Liver (tissue), 9 donors: Measurements from ENCODE around the gene MYADML2. TPM values are rescaled to one million over a fixed set of nuclear protein-coding genes. Genes with fewer than 3 reads are reported as not detected.

ENCODE experiments used
- DNase-seq: peaks from one replicate; pipeline ENCODE4 v3.0.0-alpha.2; 2017; ENCODE audit warnings: low spot score
- H3K27ac ChIP-seq, 2 donors: one replicate each; pipeline ENCODE4 v1.7.0; 2013; ENCODE audit warnings: inconsistent platforms in 2 of 2, low read length in 2 of 2, control low read depth in 1 of 2, low read depth in 1 of 2, mild to moderate bottlenecking in 1 of 2
- H3K27me3 ChIP-seq, 4 donors: one replicate each; pipeline versions ENCODE4 v1.6.1 to v1.7.0; 2013; ENCODE audit warnings: low read length in 3 of 4, inconsistent platforms in 1 of 4, mild to moderate bottlenecking in 1 of 4, moderate library complexity in 1 of 4; ENCODE audit not compliant: control insufficient read depth in 4 of 4, insufficient read depth in 4 of 4
- H3K36me3 ChIP-seq, 4 donors: one replicate each; pipeline versions ENCODE4 v1.6.1 to v1.7.0; 2013; ENCODE audit warnings: low read length in 3 of 4, mild to moderate bottlenecking in 3 of 4, low read depth in 1 of 4, moderate library complexity in 1 of 4; ENCODE audit not compliant: control insufficient read depth in 4 of 4, insufficient read depth in 3 of 4
- H3K4me1 ChIP-seq, 4 donors: one replicate each; pipeline versions ENCODE4 v1.6.1 to v1.7.0; 2013; ENCODE audit warnings: low read length in 3 of 4, mild to moderate bottlenecking in 3 of 4, moderate library complexity in 1 of 4; ENCODE audit not compliant: control insufficient read depth in 4 of 4, insufficient read depth in 4 of 4
- H3K4me3 ChIP-seq, 3 donors: one replicate each; pipeline versions ENCODE4 v1.6.1 to v1.7.0; 2013; ENCODE audit warnings: low read length in 3 of 3, control low read depth in 1 of 3, low read depth in 1 of 3, mild to moderate bottlenecking in 1 of 3
- H3K9ac ChIP-seq, 2 donors: one replicate each; pipeline ENCODE4 v1.7.0; 2013; ENCODE audit warnings: low read length in 2 of 2, mild to moderate bottlenecking in 2 of 2, moderate library complexity in 2 of 2, control low read depth in 1 of 2, low read depth in 1 of 2
- H3K9me3 ChIP-seq, 4 donors: one replicate each; pipeline versions ENCODE4 v1.6.1 to v1.7.0; 2013; ENCODE audit warnings: low read length in 3 of 4; ENCODE audit not compliant: control insufficient read depth in 4 of 4
- EGR1 ChIP-seq, 2 donors: IDR thresholded peaks; 2 replicates each; pipeline ENCODE4 v1.6.1; 2016 to 2018; ENCODE audit warnings: antibody characterized with exemption in 2 of 2, low read depth in 2 of 2
- FOXA1 ChIP-seq: IDR thresholded peaks from 2 replicates; pipeline ENCODE4 v1.6.1; 2016; ENCODE audit warnings: antibody characterized with exemption
- FOXA2 ChIP-seq: IDR thresholded peaks from 2 replicates; pipeline ENCODE4 v1.6.1; 2016; ENCODE audit warnings: antibody characterized with exemption
- GABPA ChIP-seq, 2 donors: IDR thresholded peaks in 1 of 2; conservative IDR thresholded peaks in 1 of 2; 2 replicates each; pipeline ENCODE4 v1.6.1; 2016; ENCODE audit warnings: antibody characterized with exemption in 2 of 2, mild to moderate bottlenecking in 1 of 2, moderate library complexity in 1 of 2
- HNF4G ChIP-seq: IDR thresholded peaks from 2 replicates; pipeline ENCODE4 v1.6.1; 2016; ENCODE audit warnings: antibody characterized with exemption
- JUND ChIP-seq, 2 donors: IDR thresholded peaks; 2 replicates each; pipeline ENCODE4 v1.6.1; 2016; ENCODE audit warnings: antibody characterized with exemption in 2 of 2
- NR2F2 ChIP-seq: IDR thresholded peaks from 2 replicates; pipeline ENCODE4 v1.6.1; 2016; ENCODE audit warnings: antibody characterized with exemption
- RAD21 ChIP-seq, 2 donors: IDR thresholded peaks; 2 replicates each; pipeline ENCODE4 v1.6.1; 2016; ENCODE audit warnings: antibody characterized with exemption in 2 of 2, mild to moderate bottlenecking in 2 of 2
- SP1 ChIP-seq: IDR thresholded peaks from 2 replicates; pipeline ENCODE4 v1.6.1; 2018; ENCODE audit warnings: antibody characterized with exemption, mild to moderate bottlenecking
- TAF1 ChIP-seq: conservative IDR thresholded peaks from 2 replicates; pipeline ENCODE4 v1.6.1; 2016; ENCODE audit warnings: antibody characterized with exemption, mild to moderate bottlenecking
- YY1 ChIP-seq: IDR thresholded peaks from 2 replicates; pipeline ENCODE4 v1.6.1; 2016; ENCODE audit warnings: antibody characterized with exemption, mild to moderate bottlenecking
- WGBS: extraction: QIAGEN DNeasy Blood & Tissue Kit; methylation state at CpG from one replicate; pipeline ENCODE4 v1.1.7; 2013; 5-methylcytosine and 5-hydroxymethylcytosine counted together
- polyA plus RNA-seq, 2 donors: library from polyadenylated mRNA; stranded (reverse) in 1 of 2; unstranded in 1 of 2; fragments of 200-250 nt in 1 of 2; fragments of >200 nt in 1 of 2; fragmentation: Nextera tagmentation in 1 of 2; extraction: Ambion mirVana in 1 of 2; gene quantifications; one replicate each; pipeline versions ENCODE4 v1.2.1 to v1.2.3, GENCODE V29; 2013 to 2015
- total RNA-seq, 2 donors: library from RNA; depleted of rRNA; stranded (reverse); fragments of >200 nt; gene quantifications; one replicate each; pipeline ENCODE4 v1.2.3, GENCODE V29; 2014
- TF ChIP-seq, protein P1 (sequence below): IDR thresholded peaks from 2 replicates; pipeline ENCODE4 v1.6.1; 2016; ENCODE audit warnings: antibody characterized with exemption
- TF ChIP-seq, protein P2 (sequence below): fragments of 150-350 bp; IDR thresholded peaks from 2 replicates; pipeline ENCODE4 v1.5.1; 2017; ENCODE audit warnings: improper control_type of control experiment, low read depth, low read length; ENCODE audit not compliant: missing input control
- TF ChIP-seq, protein P3 (sequence below): IDR thresholded peaks from 2 replicates; pipeline ENCODE4 v1.6.1; 2016; ENCODE audit warnings: antibody characterized with exemption, mild to moderate bottlenecking
- TF ChIP-seq, protein P4 (sequence below): IDR thresholded peaks from 2 replicates; pipeline ENCODE4 v1.6.1; 2016; ENCODE audit warnings: antibody characterized with exemption
- donor health status: healthy.
- donor health status: healthy.
- donor health status: healthy.
- donor health status: healthy.
- donor health status: healthy.

Gene MYADML2
- total and polyA plus RNA-seq, 4 donors: not detected

DNA sequence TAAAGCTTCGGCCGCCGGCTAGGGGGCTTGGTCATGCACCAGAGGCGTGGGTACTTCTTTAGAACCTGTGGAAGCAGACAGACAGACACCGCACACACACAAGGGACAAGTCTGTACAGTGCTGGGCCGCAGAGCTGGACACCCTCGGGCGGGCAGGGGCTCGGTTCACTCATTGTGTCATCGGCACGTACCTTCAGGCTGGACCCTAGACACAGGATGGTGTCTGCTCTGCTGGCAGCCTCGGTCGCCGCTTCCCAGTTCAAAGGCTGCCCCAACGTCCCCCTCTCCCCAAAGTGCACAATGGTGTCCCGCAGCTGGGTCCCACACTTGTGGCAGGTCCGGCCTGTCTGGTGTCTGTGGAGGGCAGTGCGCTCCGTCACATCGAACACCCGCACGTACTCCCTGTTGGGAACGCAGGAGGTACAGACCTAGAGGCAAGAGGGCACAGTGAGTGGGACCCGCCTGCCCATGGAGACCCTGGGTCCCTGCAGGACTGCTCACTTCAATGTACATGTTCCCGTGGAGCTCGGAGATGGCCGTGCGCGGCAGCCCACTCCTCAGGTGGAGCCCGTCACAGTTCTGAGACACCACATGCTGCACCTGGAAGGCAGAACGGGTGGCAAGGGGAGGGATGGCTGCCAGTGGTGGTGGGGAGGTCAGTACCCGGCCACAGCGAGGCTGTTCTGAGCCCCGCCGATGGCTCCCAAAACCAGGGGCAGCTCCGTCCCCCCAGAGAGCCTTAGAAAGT is 32.8 kb downstream of the MYADML2 start:
- no peak overlapping the region for H3K4me3 ChIP-seq
- DNase-seq: no peak
- H3K36me3 ChIP-seq: peaks cover 12 to 30% (median 19%) of the 10 kb centered on the region in 4 donors
- H3K4me1 ChIP-seq: peaks cover 17 to 42% (median 26%) of the 10 kb centered on the region in 4 donors
- WGBS: 97% methylated on average over 36 of the region's 36 CpGs
- TF ChIP-seq EGR1 (IDR thresholded peaks at IDR 0.05; ENCODE audit: low read depth in 2 of 2) (no peak), NR2F2 (no peak), GABPA (IDR thresholded peaks at IDR 0.05 in 1 of 2, conservative IDR thresholded peaks at IDR 0.05 in 1 of 2) (no peak), RAD21 (IDR thresholded peaks at IDR 0.05) (no peak), YY1 (no peak), FOXA1 (no peak), TAF1 (no peak), FOXA2 (no peak), SP1 (no peak)
- TF ChIP-seq, protein P1, sequence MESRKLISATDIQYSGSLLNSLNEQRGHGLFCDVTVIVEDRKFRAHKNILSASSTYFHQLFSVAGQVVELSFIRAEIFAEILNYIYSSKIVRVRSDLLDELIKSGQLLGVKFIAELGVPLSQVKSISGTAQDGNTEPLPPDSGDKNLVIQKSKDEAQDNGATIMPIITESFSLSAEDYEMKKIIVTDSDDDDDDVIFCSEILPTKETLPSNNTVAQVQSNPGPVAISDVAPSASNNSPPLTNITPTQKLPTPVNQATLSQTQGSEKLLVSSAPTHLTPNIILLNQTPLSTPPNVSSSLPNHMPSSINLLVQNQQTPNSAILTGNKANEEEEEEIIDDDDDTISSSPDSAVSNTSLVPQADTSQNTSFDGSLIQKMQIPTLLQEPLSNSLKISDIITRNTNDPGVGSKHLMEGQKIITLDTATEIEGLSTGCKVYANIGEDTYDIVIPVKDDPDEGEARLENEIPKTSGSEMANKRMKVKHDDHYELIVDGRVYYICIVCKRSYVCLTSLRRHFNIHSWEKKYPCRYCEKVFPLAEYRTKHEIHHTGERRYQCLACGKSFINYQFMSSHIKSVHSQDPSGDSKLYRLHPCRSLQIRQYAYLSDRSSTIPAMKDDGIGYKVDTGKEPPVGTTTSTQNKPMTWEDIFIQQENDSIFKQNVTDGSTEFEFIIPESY: no peak
- TF ChIP-seq, protein P2, sequence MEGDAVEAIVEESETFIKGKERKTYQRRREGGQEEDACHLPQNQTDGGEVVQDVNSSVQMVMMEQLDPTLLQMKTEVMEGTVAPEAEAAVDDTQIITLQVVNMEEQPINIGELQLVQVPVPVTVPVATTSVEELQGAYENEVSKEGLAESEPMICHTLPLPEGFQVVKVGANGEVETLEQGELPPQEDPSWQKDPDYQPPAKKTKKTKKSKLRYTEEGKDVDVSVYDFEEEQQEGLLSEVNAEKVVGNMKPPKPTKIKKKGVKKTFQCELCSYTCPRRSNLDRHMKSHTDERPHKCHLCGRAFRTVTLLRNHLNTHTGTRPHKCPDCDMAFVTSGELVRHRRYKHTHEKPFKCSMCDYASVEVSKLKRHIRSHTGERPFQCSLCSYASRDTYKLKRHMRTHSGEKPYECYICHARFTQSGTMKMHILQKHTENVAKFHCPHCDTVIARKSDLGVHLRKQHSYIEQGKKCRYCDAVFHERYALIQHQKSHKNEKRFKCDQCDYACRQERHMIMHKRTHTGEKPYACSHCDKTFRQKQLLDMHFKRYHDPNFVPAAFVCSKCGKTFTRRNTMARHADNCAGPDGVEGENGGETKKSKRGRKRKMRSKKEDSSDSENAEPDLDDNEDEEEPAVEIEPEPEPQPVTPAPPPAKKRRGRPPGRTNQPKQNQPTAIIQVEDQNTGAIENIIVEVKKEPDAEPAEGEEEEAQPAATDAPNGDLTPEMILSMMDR: no peak
- TF ChIP-seq, protein P3, sequence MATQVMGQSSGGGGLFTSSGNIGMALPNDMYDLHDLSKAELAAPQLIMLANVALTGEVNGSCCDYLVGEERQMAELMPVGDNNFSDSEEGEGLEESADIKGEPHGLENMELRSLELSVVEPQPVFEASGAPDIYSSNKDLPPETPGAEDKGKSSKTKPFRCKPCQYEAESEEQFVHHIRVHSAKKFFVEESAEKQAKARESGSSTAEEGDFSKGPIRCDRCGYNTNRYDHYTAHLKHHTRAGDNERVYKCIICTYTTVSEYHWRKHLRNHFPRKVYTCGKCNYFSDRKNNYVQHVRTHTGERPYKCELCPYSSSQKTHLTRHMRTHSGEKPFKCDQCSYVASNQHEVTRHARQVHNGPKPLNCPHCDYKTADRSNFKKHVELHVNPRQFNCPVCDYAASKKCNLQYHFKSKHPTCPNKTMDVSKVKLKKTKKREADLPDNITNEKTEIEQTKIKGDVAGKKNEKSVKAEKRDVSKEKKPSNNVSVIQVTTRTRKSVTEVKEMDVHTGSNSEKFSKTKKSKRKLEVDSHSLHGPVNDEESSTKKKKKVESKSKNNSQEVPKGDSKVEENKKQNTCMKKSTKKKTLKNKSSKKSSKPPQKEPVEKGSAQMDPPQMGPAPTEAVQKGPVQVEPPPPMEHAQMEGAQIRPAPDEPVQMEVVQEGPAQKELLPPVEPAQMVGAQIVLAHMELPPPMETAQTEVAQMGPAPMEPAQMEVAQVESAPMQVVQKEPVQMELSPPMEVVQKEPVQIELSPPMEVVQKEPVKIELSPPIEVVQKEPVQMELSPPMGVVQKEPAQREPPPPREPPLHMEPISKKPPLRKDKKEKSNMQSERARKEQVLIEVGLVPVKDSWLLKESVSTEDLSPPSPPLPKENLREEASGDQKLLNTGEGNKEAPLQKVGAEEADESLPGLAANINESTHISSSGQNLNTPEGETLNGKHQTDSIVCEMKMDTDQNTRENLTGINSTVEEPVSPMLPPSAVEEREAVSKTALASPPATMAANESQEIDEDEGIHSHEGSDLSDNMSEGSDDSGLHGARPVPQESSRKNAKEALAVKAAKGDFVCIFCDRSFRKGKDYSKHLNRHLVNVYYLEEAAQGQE: no peak
- H3K9me3 ChIP-seq: no peaks in the 10 kb centered on the region
- H3K27ac ChIP-seq: no peak overlapping the region
- H3K27me3 ChIP-seq: no peaks in the 10 kb centered on the region
- no peak overlapping the region for H3K9ac ChIP-seq

DNA sequence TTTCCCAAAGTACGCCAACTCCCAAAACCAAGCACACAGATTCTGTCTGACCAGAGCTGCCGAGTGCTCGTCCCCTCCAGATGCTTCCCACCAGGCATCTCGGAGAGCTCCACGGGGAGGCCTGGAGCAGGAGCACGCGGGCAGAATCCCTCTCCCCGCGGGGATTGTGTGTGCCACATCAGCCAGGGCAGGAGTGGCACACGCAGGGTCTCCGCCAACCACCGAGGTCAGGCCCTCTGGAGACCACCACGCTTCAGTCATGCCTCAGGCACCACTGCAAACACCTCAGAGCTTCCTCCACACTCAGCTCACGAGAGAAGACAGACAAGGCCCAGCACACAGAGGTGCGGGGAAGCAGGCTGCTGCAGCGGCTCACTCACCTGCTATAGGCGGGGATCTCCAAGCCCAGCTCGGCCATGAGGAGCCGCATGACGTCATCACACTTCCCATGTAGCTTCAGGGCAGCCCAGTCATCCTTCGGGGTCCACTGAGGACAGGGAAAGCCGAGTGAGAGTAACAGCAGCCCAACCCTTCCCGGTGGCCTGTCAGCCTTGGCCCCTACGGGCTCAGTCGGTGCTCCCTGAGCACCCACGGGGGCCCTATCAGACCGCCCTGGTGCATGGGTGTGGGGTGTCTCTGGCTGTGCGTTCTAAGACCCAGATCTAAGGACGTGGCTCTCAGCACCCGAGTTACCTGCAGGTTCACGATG is 33.5 kb downstream of the MYADML2 start:
- no peak overlapping the region for H3K27ac ChIP-seq
- TF ChIP-seq EGR1 (IDR thresholded peaks at IDR 0.05; ENCODE audit: low read depth in 2 of 2): no peak
- TF ChIP-seq, protein P2: no peak
- no peak for TF ChIP-seq GABPA (IDR thresholded peaks at IDR 0.05 in 1 of 2, conservative IDR thresholded peaks at IDR 0.05 in 1 of 2)
- TF ChIP-seq, protein P4, sequence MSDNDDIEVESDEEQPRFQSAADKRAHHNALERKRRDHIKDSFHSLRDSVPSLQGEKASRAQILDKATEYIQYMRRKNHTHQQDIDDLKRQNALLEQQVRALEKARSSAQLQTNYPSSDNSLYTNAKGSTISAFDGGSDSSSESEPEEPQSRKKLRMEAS: no peak
- no peak for TF ChIP-seq FOXA1
- TF ChIP-seq, protein P3: no peak
- no peak for TF ChIP-seq HNF4G
- no peak for TF ChIP-seq SP1
- TF ChIP-seq TAF1: no peak
- TF ChIP-seq JUND (IDR thresholded peaks at IDR 0.05): no peak
- TF ChIP-seq YY1: no peak

More for the DNA sequence above, 33.5 kb downstream of the MYADML2 start:
- H3K9ac ChIP-seq: no peak overlapping the region
- peaks cover 12 to 30% (median 19%) of the 10 kb centered on the region in 4 donors for H3K36me3 ChIP-seq
- whole genome bisulfite sequencing: 97% methylated on average over 31 of the region's 31 CpGs
- H3K9me3 ChIP-seq: no peaks in the 10 kb centered on the region
- H3K27me3 ChIP-seq: no peaks in the 10 kb centered on the region
- peaks cover 17 to 45% (median 28%) of the 10 kb centered on the region in 4 donors for H3K4me1 ChIP-seq
- no peak for DNase-seq
- no peak overlapping the region for H3K4me3 ChIP-seq
